ENCODE measurements around the gene MATK. TPM values are rescaled to one million over a fixed set of nuclear protein-coding genes. Genes with fewer than 3 reads are reported as not detected.

Gene MATK
- total RNA-seq (2021; ENCODE audit: unreplicated experiment) (0.21 TPM), Bru-seq, nascent RNA (not detected), BruChase-seq, experiment 1, labeled RNA remaining after a 2-hour chase (percentile 5 among the genes with signal in this experiment), BruChase-seq, experiment 2, labeled RNA remaining after a 6-hour chase (not detected)
- polyA plus RNA-seq (2012; ENCODE audit: insufficient read length) = 0.40 TPM
- long read RNA-seq, partial matches to known transcripts = 1 of 1 reads
- long read RNA-seq, other reads (novel, unspliced or antisense) = 0 of 1 reads

- BruUV-seq (replicated peaks) = no TSS peak
- Histone ChIP-seq H3K9me3 (ENCODE audit: control insufficient read depth, insufficient read depth, low read depth, low read length) (no peaks in the 10 kb centered on the region; the same call in 1 of the 2 replicates), H3K27ac (ENCODE audit: low read length) (no peak within 1 kb of the TSS), H3K27me3 (ENCODE audit: control insufficient read depth, insufficient read depth, low read length) (no peaks in the 10 kb centered on the region), H3K4me1 (ENCODE audit: control insufficient read depth, insufficient read depth, low read length) (no peaks in the 10 kb centered on the region; the same call in 1 of the 2 replicates), H3K4me3 (ENCODE audit: low read depth in 2 of 2, low read length in 2 of 2) (no peak within 1 kb of the TSS), H3K36me3 (ENCODE audit: control insufficient read depth, insufficient read depth, low read length) (no peaks in the 10 kb centered on the region)
- POLR2A ChIA-PET = no interaction called here
- ATAC-seq = no peak
- CTCF ChIA-PET = no interaction called here
- in situ Hi-C loops (cut with HindIII; ENCODE audit: low pct_unique_long_range_greater_than_20kb, low sequenced_read_pairs) = no loop called here
- intact Hi-C loops (cut with micrococcal nuclease; ENCODE audit: unreplicated experiment) = no loop called here
- no peak for DNase-seq (ENCODE audit: low read depth, low spot score)
- TF ChIP-seq CTCF (IDR thresholded peaks at IDR 0.05) (no peak), TCF7L2 (IDR thresholded peaks at IDR 0.05; ENCODE audit: low read depth, low read length) (no peak), POLR2AphosphoS5 (IDR thresholded peaks at IDR 0.05; ENCODE audit: low read depth, low read length) (no peak), REST (IDR thresholded peaks at IDR 0.05; ENCODE audit: insufficient read depth in 1 of 2, low read depth in 2 of 2, low read length in 1 of 2) (no peak), SIN3A (IDR thresholded peaks at IDR 0.05; ENCODE audit: borderline replicate concordance, insufficient read depth, low read depth, low read length) (no peak)
Measured at GRCh38 chr19:3785938-3786824, at the start of gene MATK. MATK (minus strand) TSS chr19:3786381; CDS start chr19:3785135, 1,246 bp downstream.

GRCh38 chr19:3835055-3835435 lies 48.9 kb upstream of the MATK start:
- no peak overlapping the region for H3K4me3 ChIP-seq (ENCODE audit: low read depth in 2 of 2, low read length in 2 of 2)
- DNase-seq (ENCODE audit: low read depth, low spot score) (no peak), ATAC-seq (no peak)
- no TSS peak for BruUV-seq (replicated peaks)
- no peak overlapping the region for H3K27ac ChIP-seq (ENCODE audit: low read length)
- ChIA-PET CTCF (no interaction called here), POLR2A (no interaction called here)
- H3K4me1 ChIP-seq (ENCODE audit: control insufficient read depth, insufficient read depth, low read length) = no peaks in the 10 kb centered on the region
- TF ChIP-seq POLR2AphosphoS5 (IDR thresholded peaks at IDR 0.05; ENCODE audit: low read depth, low read length) = no peak
- TF ChIP-seq REST (IDR thresholded peaks at IDR 0.05; ENCODE audit: insufficient read depth in 1 of 2, low read depth in 2 of 2, low read length in 1 of 2) = no peak
- no peak for TF ChIP-seq CTCF (IDR thresholded peaks at IDR 0.05)
- TF ChIP-seq TCF7L2 (IDR thresholded peaks at IDR 0.05; ENCODE audit: low read depth, low read length) = no peak
- no peak for TF ChIP-seq SIN3A (IDR thresholded peaks at IDR 0.05; ENCODE audit: borderline replicate concordance, insufficient read depth, low read depth, low read length)
- in situ Hi-C loops (cut with HindIII; ENCODE audit: low pct_unique_long_range_greater_than_20kb, low sequenced_read_pairs) = no loop called here
- no peaks in the 10 kb centered on the region for H3K9me3 ChIP-seq (ENCODE audit: control insufficient read depth, insufficient read depth, low read depth, low read length)
- no peaks in the 10 kb centered on the region for H3K36me3 ChIP-seq (ENCODE audit: control insufficient read depth, insufficient read depth, low read length)
- intact Hi-C loops (cut with micrococcal nuclease; ENCODE audit: unreplicated experiment) = no loop called here
- H3K27me3 ChIP-seq (ENCODE audit: control insufficient read depth, insufficient read depth, low read length) = no peaks in the 10 kb centered on the region

All from Panc1 (cell line).